ENCODE measurements around the gene NRL. TPM values are rescaled to one million over a fixed set of nuclear protein-coding genes. Genes with fewer than 3 reads are reported as not detected.

The NRL gene
- total RNA-seq, 2 donors from 2014 or later = 0.88 to 2.7 TPM

GRCh38 chr14:24132976-24133375 lies 18.2 kb upstream of the NRL start:
- H3K27ac ChIP-seq = no peak overlapping the region
- no peaks in the 10 kb centered on the region for H3K9me3 ChIP-seq
- no peak overlapping the region for H3K4me3 ChIP-seq
- no peak for DNase-seq
- H3K27me3 ChIP-seq = no peaks in the 10 kb centered on the region
- H3K36me3 ChIP-seq = peaks cover 3% of the 10 kb centered on the region
- no peak for TF ChIP-seq CTCF (IDR thresholded peaks at IDR 0.05)
- no peak overlapping the region for H3K9ac ChIP-seq (ENCODE audit: low read depth in 2 of 2, low read length in 2 of 2)
- peaks cover 10% of the 10 kb centered on the region for H3K4me1 ChIP-seq
- intact Hi-C loops (cut with DNase I) = no loop called here

- no peak for DNase-seq
- intact Hi-C loops (cut with DNase I) = no loop called here
- Histone ChIP-seq H3K27ac (no peak overlapping the region), H3K27me3 (no peaks in the 10 kb centered on the region), H3K36me3 (no peaks in the 10 kb centered on the region), H3K9me3 (no peaks in the 10 kb centered on the region), H3K4me3 (no peak overlapping the region), H3K4me1 (peaks cover 4% of the 10 kb centered on the region), H3K9ac (ENCODE audit: low read depth in 2 of 2, low read length in 2 of 2) (no peak overlapping the region)
- TF ChIP-seq CTCF (IDR thresholded peaks at IDR 0.05) = no peak
These were observed 17.4 kb upstream of the NRL start for GRCh38 chr14:24132061-24132685.

- Histone ChIP-seq H3K9me3 (no peaks in the 10 kb centered on the region), H3K27me3 (no peaks in the 10 kb centered on the region), H3K27ac (no peak overlapping the region), H3K4me1 (no peaks in the 10 kb centered on the region), H3K9ac (ENCODE audit: low read depth in 2 of 2, low read length in 2 of 2) (no peak overlapping the region), H3K36me3 (no peaks in the 10 kb centered on the region), H3K4me3 (no peak overlapping the region)
- no peak for DNase-seq
- no peak for TF ChIP-seq CTCF (IDR thresholded peaks at IDR 0.05)
- intact Hi-C loops (cut with DNase I) = no loop called here
These were observed 16.8 kb upstream of the NRL start for GRCh38 chr14:24131549-24131966.

- no peak overlapping the region for H3K9ac ChIP-seq (ENCODE audit: low read depth in 2 of 2, low read length in 2 of 2)
- no peaks in the 10 kb centered on the region for H3K9me3 ChIP-seq
- intact Hi-C loops (cut with DNase I) = no loop called here
- no peak for TF ChIP-seq CTCF (IDR thresholded peaks at IDR 0.05)
- no peaks in the 10 kb centered on the region for H3K27me3 ChIP-seq
- H3K27ac ChIP-seq = no peak overlapping the region
- no peak for DNase-seq
- H3K36me3 ChIP-seq = no peaks in the 10 kb centered on the region
- H3K4me1 ChIP-seq = no peaks in the 10 kb centered on the region
- no peak overlapping the region for H3K4me3 ChIP-seq
These were observed 16.2 kb upstream of the NRL start for GRCh38 chr14:24130717-24131548.

- no peaks in the 10 kb centered on the region for H3K27me3 ChIP-seq
- no peaks in the 10 kb centered on the region for H3K36me3 ChIP-seq
- TF ChIP-seq CTCF (IDR thresholded peaks at IDR 0.05) = no peak
- no peak within 1 kb of the TSS for H3K4me3 ChIP-seq
- DNase-seq = no peak
- no peak within 1 kb of the TSS for H3K9ac ChIP-seq (ENCODE audit: low read depth in 2 of 2, low read length in 2 of 2)
- H3K9me3 ChIP-seq = no peaks in the 10 kb centered on the region
- H3K4me1 ChIP-seq = no peaks in the 10 kb centered on the region
- H3K27ac ChIP-seq = no peak within 1 kb of the TSS
- intact Hi-C loops (cut with DNase I) = no loop called here
These were observed 15.6 kb upstream of the NRL start, which contains the start of gene FITM1 for GRCh38 chr14:24130380-24130716. FITM1 (plus strand) TSS chr14:24130659; CDS start chr14:24131564, 905 bp downstream.

Measured in colonic mucosa (tissue), 4 donors.